Measurements from ENCODE around the gene ZMYND15. TPM values are rescaled to one million over a fixed set of nuclear protein-coding genes. Genes with fewer than 3 reads are reported as not detected.

The ZMYND15 gene
- total RNA-seq, 1 experiment from 2014 or later = 2.8 TPM

DNA sequence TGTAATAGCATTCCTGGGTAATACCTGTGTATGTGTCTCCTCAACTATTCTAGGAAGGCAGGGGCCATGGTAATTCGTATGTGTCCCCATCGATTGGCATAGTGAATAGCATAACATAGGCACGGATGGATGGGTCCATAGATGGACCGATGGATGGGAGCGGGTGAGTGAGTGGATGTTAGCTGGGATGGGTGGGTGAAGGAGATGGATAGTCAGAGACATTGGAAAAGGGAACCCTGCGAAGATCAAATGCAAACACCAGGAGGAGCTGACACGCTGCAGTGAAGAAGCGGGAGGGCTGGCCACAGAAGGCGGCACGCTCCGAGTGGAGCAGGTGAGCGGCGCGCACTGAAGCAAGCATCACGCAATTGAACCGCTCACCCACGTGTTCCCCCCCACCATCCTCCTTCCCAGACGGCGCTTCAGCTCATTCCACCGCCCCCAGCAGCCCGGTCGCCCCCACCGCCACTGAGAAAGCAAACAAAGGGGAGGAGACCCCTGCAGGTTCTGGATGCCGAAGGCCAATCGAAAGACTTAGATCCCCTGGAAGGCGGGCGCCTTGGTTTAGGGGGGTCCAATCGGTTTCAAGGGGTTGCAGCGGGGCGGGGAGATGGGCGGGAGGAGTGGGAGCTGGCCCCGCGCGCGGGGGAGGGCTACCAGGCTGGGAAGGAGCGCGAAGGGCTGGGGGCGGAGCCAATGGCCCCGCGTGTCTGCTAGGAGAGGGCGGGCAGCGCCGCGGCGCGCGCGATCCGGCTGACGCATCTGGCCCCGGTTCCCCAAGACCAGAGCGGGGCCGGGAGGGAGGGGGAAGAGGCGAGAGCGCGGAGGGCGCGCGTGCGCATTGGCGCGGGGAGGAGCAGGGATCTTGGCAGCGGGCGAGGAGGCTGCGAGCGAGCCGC, 29.6 kb upstream of the ZMYND15 start, which contains the start of gene ARRB2:
ARRB2 (plus strand) TSS at position 839 of the 899 bp plus-strand sequence. CDS start 90 bp downstream, outside the sequence.
- CTCF ChIA-PET = interaction anchor here (0.6 to 3.0 kb wide), 9 partner anchors 21 to 622 kb away, joined by 3 to 12 read pairs (median 3); partner anchors contain the start of genes RNF167 and SLC25A11
- no peaks in the 10 kb centered on the region for H4K20me1 ChIP-seq (ENCODE audit: insufficient read depth)
- peaks cover 13 to 45% of the 10 kb centered on the region in 2 experiments; a peak in 3 of 4 replicates for H3K4me1 ChIP-seq (ENCODE audit: control insufficient read depth in 1 of 2, insufficient read depth in 2 of 2, low read length in 2 of 2)
- peak within 1 kb of the TSS; percentile 75 for H3K4me2 ChIP-seq (ENCODE audit: low read length)
- H3K27ac ChIP-seq (ENCODE audit: low read depth, low read length) = peak within 1 kb of the TSS; percentile 64
- no peaks in the 10 kb centered on the region for H3K36me3 ChIP-seq (ENCODE audit: control insufficient read depth in 1 of 2, insufficient read depth in 2 of 2, low read length in 2 of 2)
- ATAC-seq (peak; percentile 88), DNase-seq (ENCODE audit: low read depth, low spot score) (peak; percentile 96)
- POLR2A ChIA-PET = interaction anchor here (1.0 to 1.4 kb wide), 3 partner anchors 20 to 230 kb away, joined by 3 to 5 read pairs (median 4); partner anchors contain the start of genes RNF167 and SLC25A11
- intact Hi-C loops (cut with micrococcal nuclease) = loop anchor here (1.0 kb wide), 2 partner anchors 172 to 179 kb away; no protein-coding TSS in a partner anchor
- RAD21 ChIA-PET (ENCODE audit: low non-redundant PET in 1 of 2, low total read pairs in 2 of 2, uncharacterized antibody in 2 of 2, unreplicated experiment in 2 of 2) = interaction anchor here (1.0 to 1.2 kb wide), 2 partner anchors 80 to 143 kb away, joined by 3 to 4 read pairs; no protein-coding TSS in a partner anchor
- peaks cover 20% of the 10 kb centered on the region for H3K79me2 ChIP-seq (ENCODE audit: insufficient read depth, low read length)
- no TSS peak for BruUV-seq (replicated peaks)
- no peaks in the 10 kb centered on the region for H3K9me3 ChIP-seq (ENCODE audit: control insufficient read depth in 1 of 2, insufficient read depth in 1 of 2, low read depth in 1 of 2, low read length in 2 of 2)
- H3K9me2 ChIP-seq (ENCODE audit: insufficient read depth) = no peaks in the 10 kb centered on the region
- peak within 1 kb of the TSS; percentile 86 for H3K9ac ChIP-seq (ENCODE audit: low read length)
- no peaks in the 10 kb centered on the region for H3K27me3 ChIP-seq (ENCODE audit: insufficient read depth, low read length)
- H3K4me3 ChIP-seq (replicated peaks in 1 of 2; ENCODE audit: low read depth in 1 of 2, low read length in 2 of 2) = peak within 1 kb of the TSS; percentile 65 to 73
- H2AFZ ChIP-seq (ENCODE audit: low read depth, low read length, poor library complexity, severe bottlenecking) = no peak within 1 kb of the TSS
- TF ChIP-seq CBX3 (IDR thresholded peaks at IDR 0.05; ENCODE audit: low read depth) (no peak; the same call in 1 of the 2 replicates), SP1 (IDR thresholded peaks at IDR 0.05; ENCODE audit: low read depth) (peak; percentile 68), EZH2 (IDR thresholded peaks at IDR 0.05) (no peak), EZH2phosphoT487 (IDR thresholded peaks at IDR 0.05; ENCODE audit: borderline replicate concordance) (no peak), SRF (IDR thresholded peaks at IDR 0.05; ENCODE audit: low read depth) (no peak), FOSL1 (IDR thresholded peaks at IDR 0.05; ENCODE audit: low read depth) (peak; percentile 44; the same call in 1 of the 2 replicates), TCF7L2 (IDR thresholded peaks at IDR 0.05; ENCODE audit: borderline replicate concordance, extremely low read depth, insufficient read depth, insufficient read length) (peak; percentile 21), EGR1 (IDR thresholded peaks at IDR 0.05; ENCODE audit: low read depth) (peak; percentile 74), JUND (IDR thresholded peaks at IDR 0.05) (no peak), POLR2A (IDR thresholded peaks at IDR 0.05; ENCODE audit: borderline replicate concordance, extremely low read depth, insufficient read depth, insufficient read length) (no peak), RAD21 (IDR thresholded peaks at IDR 0.05; ENCODE audit: low read depth) (peak; percentile 83), POLR2AphosphoS5 (IDR thresholded peaks at IDR 0.05; ENCODE audit: low read depth, low read length) (no peak), ELF1 (IDR thresholded peaks at IDR 0.05; ENCODE audit: borderline replicate concordance, low read depth) (no peak), REST (IDR thresholded peaks at IDR 0.05; ENCODE audit: low read depth) (no peak), ZBTB33 (IDR thresholded peaks at IDR 0.05; ENCODE audit: extremely low read depth, insufficient replicate concordance, low read length) (no peak), ZNF274 (IDR thresholded peaks at IDR 0.05; ENCODE audit: low read depth, low read length) (no peak), YY1 (IDR thresholded peaks at IDR 0.05; ENCODE audit: extremely low read depth, insufficient replicate concordance, low read depth, low read length) (no peak)
- TF ChIP-seq, protein P1, sequence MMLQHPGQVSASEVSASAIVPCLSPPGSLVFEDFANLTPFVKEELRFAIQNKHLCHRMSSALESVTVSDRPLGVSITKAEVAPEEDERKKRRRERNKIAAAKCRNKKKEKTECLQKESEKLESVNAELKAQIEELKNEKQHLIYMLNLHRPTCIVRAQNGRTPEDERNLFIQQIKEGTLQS (IDR thresholded peaks at IDR 0.05) = no peak
- TF ChIP-seq, protein P2, sequence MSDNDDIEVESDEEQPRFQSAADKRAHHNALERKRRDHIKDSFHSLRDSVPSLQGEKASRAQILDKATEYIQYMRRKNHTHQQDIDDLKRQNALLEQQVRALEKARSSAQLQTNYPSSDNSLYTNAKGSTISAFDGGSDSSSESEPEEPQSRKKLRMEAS (IDR thresholded peaks at IDR 0.05) = peak; percentile 67
